ENCODE results near the gene PRSS56. TPM values are rescaled to one million over a fixed set of nuclear protein-coding genes. Genes with fewer than 3 reads are reported as not detected.

The PRSS56 gene
- total RNA-seq (2014; rRNA removed; shearing (Covaris generic)): not detected in 2 replicates
- not detected in 2 replicates for polyA plus RNA-seq (2015; cell fraction: cytosol; rRNA removed)
- polyA plus RNA-seq (2015; cell fraction: nucleus; rRNA removed): not detected in 2 replicates

DNA sequence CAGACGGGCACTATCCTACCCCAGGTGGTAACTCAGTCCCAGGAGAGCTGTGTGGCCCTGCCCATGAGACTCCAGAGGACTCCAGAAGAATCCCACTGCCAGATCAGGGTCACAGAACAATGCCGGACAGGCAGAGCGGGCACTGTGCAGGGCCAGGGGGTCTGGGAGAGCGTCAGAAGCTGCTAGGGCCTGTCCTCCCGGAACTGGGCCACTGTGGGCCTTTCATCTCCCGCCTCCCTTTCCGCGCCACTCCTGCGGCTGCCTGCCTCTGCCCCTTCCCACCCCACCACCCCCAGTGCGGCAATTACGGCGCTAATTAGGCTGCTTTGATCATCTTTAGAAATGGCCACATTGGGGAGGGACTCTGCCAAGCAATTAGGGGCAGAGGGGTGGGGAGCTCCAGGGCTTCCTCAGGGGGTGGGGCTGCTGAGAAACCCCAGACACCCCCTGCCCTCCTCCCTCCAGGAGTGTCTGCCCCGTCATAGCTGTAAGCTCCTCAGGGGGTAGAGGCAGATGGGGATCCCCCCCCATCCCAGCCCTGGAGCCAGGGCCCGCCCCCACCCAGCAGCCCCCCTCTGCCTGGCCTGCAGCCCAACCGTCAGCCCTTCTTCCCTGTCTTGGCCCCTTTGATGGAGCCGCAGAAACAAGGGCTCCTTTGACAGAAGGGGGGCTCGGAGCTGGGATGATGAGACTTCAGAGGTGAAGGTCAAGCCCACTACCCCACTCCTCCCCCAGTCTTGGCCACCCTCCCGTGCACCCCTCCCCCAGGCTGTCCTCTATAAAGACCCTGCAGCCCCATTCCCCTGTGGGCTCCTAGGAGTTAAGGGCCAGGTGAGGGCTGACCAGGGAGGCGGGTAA lies at the start of gene PRSS56:
TSS of gene PRSS56 (plus strand) at position 808 of the 858 bp plus-strand sequence. CDS start 211 bp downstream, outside the sequence.
- in situ Hi-C loops (cut with HindIII; ENCODE audit: low pct_unique_long_range_greater_than_20kb, low sequenced_read_pairs): no loop called here
- no peak for DNase-seq (ENCODE audit: low read depth, low spot score)

GRCh38 chr2:232473467-232473890 lies 46.7 kb upstream of the PRSS56 start:
- DNase-seq (ENCODE audit: low read depth, low spot score): no peak
- in situ Hi-C loops (cut with HindIII; ENCODE audit: low pct_unique_long_range_greater_than_20kb, low sequenced_read_pairs): no loop called here

DNA sequence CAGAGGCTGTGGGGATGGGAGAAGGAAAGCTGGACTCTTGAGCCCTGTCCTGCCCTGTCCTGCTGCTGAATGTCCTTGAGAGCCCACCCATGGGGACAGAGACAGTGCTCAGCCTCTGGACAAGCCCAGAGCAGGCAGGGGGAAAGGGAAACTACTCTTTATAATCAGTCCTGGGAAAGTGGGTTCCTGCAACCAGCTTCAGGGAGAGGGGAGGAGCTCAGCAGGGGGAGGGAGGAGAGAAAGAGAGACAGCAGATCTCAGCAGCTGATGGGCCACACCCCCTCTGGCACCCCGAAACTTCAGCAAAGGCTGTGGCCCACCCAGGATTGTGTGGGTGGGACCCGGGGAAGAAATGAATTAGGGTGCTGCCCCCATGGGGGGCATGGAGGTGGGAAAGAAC lies 44.1 kb upstream of the PRSS56 start:
- in situ Hi-C loops (cut with HindIII; ENCODE audit: low pct_unique_long_range_greater_than_20kb, low sequenced_read_pairs): no loop called here
- no peak for DNase-seq (ENCODE audit: low read depth, low spot score)

DNA sequence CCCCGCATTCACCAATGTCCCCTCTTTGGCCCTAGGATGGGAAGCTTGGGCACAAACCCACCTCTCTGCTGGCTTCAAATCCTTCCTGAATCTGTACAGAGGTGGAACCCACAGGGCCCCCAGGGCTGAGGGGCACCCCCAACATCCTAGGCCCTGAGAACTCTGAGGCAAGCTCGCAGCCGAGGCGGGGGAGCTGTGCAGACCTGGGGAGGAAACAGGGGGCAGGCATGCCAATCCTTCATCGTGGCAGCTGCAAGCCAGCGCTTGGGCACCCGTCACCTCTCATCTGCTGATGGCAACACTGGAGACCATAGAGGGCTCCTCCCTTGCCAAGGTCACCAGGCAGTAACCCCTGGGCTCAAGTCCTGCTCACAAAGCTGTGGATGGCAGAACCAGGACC lies 43.4 kb upstream of the PRSS56 start:
- DNase-seq (ENCODE audit: low read depth, low spot score): no peak
- in situ Hi-C loops (cut with HindIII; ENCODE audit: low pct_unique_long_range_greater_than_20kb, low sequenced_read_pairs): no loop called here

DNA sequence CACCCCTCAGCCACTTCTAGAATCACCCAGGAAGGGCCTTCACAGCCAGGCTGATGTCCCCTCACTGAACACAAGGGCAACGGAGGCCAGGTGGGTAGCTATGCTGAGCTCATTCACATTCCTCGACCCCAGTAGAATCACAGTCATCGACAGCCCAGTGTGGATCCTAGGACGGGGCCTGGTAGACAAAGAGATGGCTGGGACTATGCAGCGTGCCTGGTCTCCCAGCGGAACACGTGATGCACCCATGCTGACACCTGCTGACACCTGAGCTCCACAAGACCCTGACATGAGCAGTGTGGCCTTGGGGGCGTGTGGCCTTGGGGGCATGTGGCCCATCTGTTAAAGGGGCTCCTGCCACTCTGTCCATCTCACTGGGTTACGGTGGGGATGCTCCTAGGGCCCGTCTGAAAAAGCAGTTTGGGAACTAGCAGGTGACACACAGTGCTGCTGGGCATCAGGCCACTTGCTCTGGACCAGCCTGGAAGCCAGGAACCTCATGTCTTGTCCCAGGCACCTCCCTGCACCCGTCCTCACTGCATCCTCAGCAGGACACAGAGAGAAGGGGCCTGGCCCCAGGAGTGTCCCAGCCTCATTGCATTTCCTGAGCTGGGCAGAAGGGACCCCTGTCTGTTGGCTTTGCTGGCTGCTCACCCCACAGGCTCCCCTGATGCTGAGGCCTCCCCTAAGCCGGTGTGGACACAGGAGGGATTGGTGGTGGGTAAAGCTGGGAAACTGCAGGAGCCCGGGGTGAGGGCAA lies 42.3 kb upstream of the PRSS56 start:
- no peak for DNase-seq (ENCODE audit: low read depth, low spot score)
- in situ Hi-C loops (cut with HindIII; ENCODE audit: low pct_unique_long_range_greater_than_20kb, low sequenced_read_pairs): no loop called here

DNA sequence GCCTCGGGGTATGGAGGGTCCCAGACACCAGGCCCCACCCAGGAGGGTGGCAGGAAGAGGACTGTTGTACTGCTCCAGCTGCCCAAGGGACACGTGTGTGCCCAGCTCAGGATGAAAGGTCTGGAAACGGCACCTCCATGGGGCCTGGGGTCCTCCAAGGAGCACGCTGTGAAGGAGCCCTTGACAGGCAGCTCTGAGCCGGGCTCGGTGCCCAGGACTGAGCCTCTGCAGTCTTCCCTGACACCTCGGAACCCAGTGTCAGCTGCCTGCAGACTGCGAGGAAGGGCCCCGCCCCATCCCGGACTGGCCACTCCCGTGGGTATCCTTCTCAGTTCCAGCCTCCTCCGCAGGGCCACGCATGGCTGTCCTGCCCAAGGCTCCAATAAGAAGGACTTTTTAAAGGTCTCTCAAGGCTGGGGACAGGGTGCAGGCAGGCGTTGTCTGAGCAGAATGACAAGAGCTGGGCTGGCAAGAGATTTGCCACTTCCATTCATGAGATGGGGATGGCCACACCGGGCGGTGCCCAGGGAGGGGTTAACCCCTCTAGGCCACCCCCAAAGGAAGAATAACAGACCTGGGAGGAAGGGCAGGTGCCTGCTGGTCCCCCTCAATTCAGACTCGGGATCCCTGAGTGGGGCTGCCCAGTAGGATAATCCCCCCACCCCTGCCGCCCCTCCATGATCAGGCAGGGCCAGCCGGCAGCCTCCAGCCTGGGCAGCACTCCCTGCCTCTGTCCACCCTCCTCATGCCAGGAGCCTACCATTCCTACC lies 41.4 kb upstream of the PRSS56 start:
- no peak for DNase-seq (ENCODE audit: low read depth, low spot score)
- in situ Hi-C loops (cut with HindIII; ENCODE audit: low pct_unique_long_range_greater_than_20kb, low sequenced_read_pairs): no loop called here

DNA sequence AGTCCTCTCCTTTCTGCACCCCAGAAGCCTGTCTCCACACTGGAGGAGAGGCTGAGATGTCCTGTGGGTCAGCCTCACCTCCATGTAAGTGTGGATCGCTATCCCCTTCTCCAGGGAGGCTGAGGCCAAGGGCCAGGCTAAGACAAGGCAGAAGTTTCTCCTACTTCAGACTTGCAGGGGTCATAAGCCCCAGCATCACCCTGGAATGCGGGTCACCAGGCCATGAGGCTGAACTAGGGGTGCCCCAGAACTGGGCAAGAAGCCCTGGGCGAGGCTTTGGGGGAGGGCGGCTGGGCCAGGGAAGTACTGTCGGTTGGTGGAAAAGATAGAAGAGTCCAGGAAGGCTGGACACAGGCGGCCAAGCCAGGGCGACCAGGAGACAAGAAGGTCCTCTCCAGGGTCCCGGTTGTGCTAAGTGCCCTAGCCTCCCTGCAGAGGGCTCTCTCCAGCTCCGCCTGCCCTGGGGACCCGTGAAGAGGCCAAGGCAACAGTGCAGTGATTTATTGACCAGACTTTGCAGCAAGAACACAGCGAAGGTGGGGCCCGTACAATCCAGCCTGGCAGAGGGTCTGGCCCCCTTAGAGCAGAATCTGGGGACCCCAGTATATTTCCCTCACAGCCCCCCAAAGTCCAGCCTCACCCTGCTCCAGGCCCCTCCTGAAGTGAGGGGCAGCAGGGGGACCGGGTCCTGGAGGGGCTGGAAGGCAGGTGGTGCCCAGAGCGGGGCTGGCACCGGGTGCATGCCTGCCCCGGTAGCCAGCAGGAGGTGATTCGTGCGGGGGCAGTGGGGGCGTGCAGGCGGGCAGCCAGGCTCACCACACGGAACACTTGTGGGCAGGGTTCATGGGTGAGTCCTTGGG lies 40.6 kb upstream of the PRSS56 start:
- in situ Hi-C loops (cut with HindIII; ENCODE audit: low pct_unique_long_range_greater_than_20kb, low sequenced_read_pairs): no loop called here
- DNase-seq (ENCODE audit: low read depth, low spot score): no peak

DNA sequence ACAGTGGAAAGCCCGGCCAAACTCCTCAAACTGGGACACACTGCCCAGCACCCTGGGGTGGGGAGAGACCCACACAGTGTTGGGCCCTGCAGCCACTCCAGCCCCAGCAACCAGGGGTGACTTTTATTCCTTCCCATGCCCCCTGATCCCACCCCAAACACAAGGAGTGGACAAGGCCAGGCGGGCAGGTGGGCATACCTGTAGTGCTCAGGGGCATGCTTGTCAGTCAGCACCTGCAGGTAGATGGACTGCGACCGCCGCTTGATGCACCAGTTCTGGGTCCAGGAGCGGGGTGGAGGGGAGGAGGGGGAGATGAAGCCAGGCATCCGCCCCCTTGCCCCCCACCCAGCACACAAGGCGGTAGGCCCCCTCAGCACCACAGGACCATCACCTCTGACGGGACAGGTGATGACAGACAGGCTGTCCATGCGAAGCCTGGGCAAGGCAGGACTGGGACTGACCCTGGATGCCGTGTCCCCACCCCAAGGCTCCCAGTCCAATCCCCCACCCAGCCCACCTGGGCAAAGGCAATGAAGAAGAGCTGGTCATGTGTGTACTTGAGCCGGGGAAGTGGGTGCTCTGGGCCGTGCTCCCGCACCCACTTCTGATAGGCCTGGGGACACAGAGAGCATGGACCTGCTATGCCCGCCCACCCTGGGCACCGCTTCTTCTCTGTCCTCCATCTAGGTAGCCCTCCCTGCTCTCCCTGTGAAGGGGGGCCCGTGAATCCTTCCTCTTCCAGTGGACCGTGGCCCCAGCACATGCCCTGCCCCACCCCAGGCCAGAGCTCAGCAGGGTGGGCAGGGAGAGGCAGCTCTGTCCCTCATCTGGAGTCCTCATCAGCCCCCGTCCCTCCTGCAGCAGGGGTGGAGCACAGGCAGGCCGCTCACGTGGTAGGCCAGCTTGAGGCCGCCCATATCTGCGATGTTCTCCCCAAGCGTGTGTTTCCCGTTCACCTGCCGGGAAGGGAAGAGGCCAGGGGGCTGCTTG lies 39.7 kb upstream of the PRSS56 start:
- no peak for DNase-seq (ENCODE audit: low read depth, low spot score)
- in situ Hi-C loops (cut with HindIII; ENCODE audit: low pct_unique_long_range_greater_than_20kb, low sequenced_read_pairs): no loop called here

DNA sequence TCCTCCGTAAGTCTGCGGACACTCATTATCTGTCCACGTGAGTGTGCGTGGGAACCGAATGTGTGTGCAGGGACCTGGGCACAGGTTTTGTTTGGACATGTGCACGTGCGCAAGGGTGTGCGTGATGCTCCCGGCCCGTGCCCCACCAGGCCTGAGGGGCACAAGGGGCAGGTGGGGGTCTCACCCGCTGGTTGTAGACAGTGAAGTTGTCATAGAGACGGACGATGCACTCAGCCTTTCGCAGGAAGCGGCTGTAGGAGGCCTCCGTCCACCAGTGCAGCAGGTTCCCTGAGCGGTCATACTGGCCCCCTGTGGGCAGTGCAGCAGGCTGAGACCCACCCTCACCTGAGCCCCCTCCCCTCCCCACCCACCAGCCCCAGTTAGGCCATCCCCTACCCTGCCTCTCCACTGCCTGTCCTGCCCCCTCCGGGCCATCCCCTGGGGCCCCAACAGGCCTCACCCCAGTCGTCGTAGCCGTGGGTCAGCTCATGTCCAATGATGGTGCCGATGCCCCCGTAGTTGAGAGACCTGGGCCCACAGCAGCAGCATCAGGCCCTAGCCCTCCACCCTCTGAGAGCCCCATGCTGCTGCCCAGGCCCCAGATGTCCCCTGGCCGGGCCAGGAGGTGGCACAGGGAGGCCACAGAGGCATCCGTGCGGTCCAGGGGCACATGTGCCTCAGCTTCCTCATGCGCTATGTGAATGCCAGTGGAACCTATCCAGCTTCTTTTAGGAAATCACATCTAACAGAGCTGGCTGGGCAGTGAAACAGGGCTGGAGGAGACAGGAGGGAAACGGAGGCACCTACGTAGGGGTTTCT lies 38.7 kb upstream of the PRSS56 start:
- no peak for DNase-seq (ENCODE audit: low read depth, low spot score)
- in situ Hi-C loops (cut with HindIII; ENCODE audit: low pct_unique_long_range_greater_than_20kb, low sequenced_read_pairs): no loop called here

GRCh38 chr2:232482301-232483238 lies 37.6 kb upstream of the PRSS56 start:
- in situ Hi-C loops (cut with HindIII; ENCODE audit: low pct_unique_long_range_greater_than_20kb, low sequenced_read_pairs): no loop called here
- no peak for DNase-seq (ENCODE audit: low read depth, low spot score)

DNA sequence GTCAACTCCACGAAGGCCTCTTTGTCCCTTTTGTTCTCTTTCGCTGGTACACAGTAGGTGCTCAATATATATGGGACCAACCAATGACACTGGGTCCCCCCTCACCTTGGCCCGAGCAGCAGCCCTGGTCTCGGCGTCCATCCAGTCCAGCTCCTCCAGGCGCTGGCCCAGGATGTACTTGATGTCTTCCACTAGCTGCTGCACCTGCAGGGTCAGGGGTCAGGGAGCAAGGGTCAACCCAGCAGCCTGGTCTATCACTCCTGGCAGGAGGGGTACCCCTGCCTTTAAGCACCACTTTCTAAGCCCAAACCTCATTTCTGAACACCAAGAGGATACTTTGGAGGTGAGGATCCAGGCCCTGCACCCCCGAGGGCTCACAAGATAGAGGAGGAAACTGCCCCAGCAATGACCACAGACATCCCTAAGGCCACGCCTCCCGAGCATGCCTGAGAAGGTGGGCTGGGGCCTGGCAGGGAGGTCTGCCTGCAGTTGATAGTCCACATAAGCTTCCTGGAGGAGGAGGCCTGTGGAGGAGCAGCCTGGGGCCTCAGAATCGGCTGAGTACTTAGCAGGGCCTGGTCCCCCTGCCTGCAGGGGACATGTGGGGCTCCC lies 36.8 kb upstream of the PRSS56 start:
- in situ Hi-C loops (cut with HindIII; ENCODE audit: low pct_unique_long_range_greater_than_20kb, low sequenced_read_pairs): no loop called here
- DNase-seq (ENCODE audit: low read depth, low spot score): no peak

DNA sequence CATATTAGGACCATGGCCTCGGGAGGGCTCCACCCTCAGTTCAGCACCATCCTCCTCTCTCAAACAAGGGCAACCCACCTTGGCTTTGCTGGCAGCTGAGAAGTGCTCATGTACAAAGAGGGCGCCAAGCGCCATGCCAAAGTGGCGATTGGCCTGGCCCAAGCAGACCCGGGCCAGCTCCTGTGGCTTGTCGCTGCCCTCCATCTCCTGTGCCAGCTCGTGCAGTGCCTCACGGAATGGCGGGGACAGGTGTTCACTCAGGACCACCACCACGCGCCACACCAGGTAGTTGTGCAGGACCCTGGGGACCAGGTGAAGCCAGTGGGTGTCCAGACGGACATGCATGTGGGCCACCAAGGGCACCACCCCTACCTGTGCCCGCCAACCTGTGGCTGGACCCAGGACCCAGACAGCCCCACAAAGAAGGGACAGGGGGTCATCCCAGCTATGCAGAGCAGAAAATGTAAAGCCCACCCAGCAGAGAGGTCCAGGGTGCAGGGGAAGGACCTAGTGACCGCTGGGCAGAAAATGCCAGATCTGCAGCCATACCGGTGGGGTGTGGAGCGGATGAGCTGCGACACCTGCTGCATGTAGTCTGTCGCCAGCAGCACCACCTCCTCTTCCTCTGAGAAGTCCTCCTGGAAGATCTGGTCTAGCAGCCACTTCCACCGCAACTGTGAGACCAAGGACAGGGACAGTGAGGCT lies 36.1 kb upstream of the PRSS56 start:
- in situ Hi-C loops (cut with HindIII; ENCODE audit: low pct_unique_long_range_greater_than_20kb, low sequenced_read_pairs): no loop called here
- DNase-seq (ENCODE audit: low read depth, low spot score): no peak

- no peak for DNase-seq (ENCODE audit: low read depth, low spot score)
- in situ Hi-C loops (cut with HindIII; ENCODE audit: low pct_unique_long_range_greater_than_20kb, low sequenced_read_pairs): no loop called here
These were observed 35.4 kb upstream of the PRSS56 start for GRCh38 chr2:232484628-232485347.
